Liver (tissue), 9 donors: Measurements from ENCODE around the gene IMPDH2. TPM values are rescaled to one million over a fixed set of nuclear protein-coding genes. Genes with fewer than 3 reads are reported as not detected.

Experiments
- DNase-seq: peaks from one replicate; pipeline ENCODE4 v3.0.0-alpha.2; 2017; ENCODE audit warnings: low spot score
- H3K27ac ChIP-seq, 2 donors: one replicate each; pipeline ENCODE4 v1.7.0; 2013; ENCODE audit warnings: inconsistent platforms in 2 of 2, low read length in 2 of 2, control low read depth in 1 of 2, low read depth in 1 of 2, mild to moderate bottlenecking in 1 of 2
- H3K27me3 ChIP-seq, 4 donors: one replicate each; pipeline versions ENCODE4 v1.6.1 to v1.7.0; 2013; ENCODE audit warnings: low read length in 3 of 4, inconsistent platforms in 1 of 4, mild to moderate bottlenecking in 1 of 4, moderate library complexity in 1 of 4; ENCODE audit not compliant: control insufficient read depth in 4 of 4, insufficient read depth in 4 of 4
- H3K36me3 ChIP-seq, 4 donors: one replicate each; pipeline versions ENCODE4 v1.6.1 to v1.7.0; 2013; ENCODE audit warnings: low read length in 3 of 4, mild to moderate bottlenecking in 3 of 4, low read depth in 1 of 4, moderate library complexity in 1 of 4; ENCODE audit not compliant: control insufficient read depth in 4 of 4, insufficient read depth in 3 of 4
- H3K4me1 ChIP-seq, 4 donors: one replicate each; pipeline versions ENCODE4 v1.6.1 to v1.7.0; 2013; ENCODE audit warnings: low read length in 3 of 4, mild to moderate bottlenecking in 3 of 4, moderate library complexity in 1 of 4; ENCODE audit not compliant: control insufficient read depth in 4 of 4, insufficient read depth in 4 of 4
- H3K4me3 ChIP-seq, 3 donors: one replicate each; pipeline versions ENCODE4 v1.6.1 to v1.7.0; 2013; ENCODE audit warnings: low read length in 3 of 3, control low read depth in 1 of 3, low read depth in 1 of 3, mild to moderate bottlenecking in 1 of 3
- H3K9ac ChIP-seq, 2 donors: one replicate each; pipeline ENCODE4 v1.7.0; 2013; ENCODE audit warnings: low read length in 2 of 2, mild to moderate bottlenecking in 2 of 2, moderate library complexity in 2 of 2, control low read depth in 1 of 2, low read depth in 1 of 2
- H3K9me3 ChIP-seq, 4 donors: one replicate each; pipeline versions ENCODE4 v1.6.1 to v1.7.0; 2013; ENCODE audit warnings: low read length in 3 of 4; ENCODE audit not compliant: control insufficient read depth in 4 of 4
- ATF3 ChIP-seq: IDR thresholded peaks from 2 replicates; pipeline ENCODE4 v1.6.1; 2016; ENCODE audit warnings: antibody characterized with exemption
- CTCF ChIP-seq: fragments of 150-350 bp; IDR thresholded peaks from 2 replicates; pipeline ENCODE4 v1.5.1; 2017; ENCODE audit warnings: improper control_type of control experiment, low read depth, low read length; ENCODE audit not compliant: missing input control
- EGR1 ChIP-seq, 2 donors: IDR thresholded peaks; 2 replicates each; pipeline ENCODE4 v1.6.1; 2016 to 2018; ENCODE audit warnings: antibody characterized with exemption in 2 of 2, low read depth in 2 of 2
- FOXA1 ChIP-seq: IDR thresholded peaks from 2 replicates; pipeline ENCODE4 v1.6.1; 2016; ENCODE audit warnings: antibody characterized with exemption
- FOXA2 ChIP-seq: IDR thresholded peaks from 2 replicates; pipeline ENCODE4 v1.6.1; 2016; ENCODE audit warnings: antibody characterized with exemption
- GABPA ChIP-seq, 2 donors: IDR thresholded peaks in 1 of 2; conservative IDR thresholded peaks in 1 of 2; 2 replicates each; pipeline ENCODE4 v1.6.1; 2016; ENCODE audit warnings: antibody characterized with exemption in 2 of 2, mild to moderate bottlenecking in 1 of 2, moderate library complexity in 1 of 2
- HNF4A ChIP-seq, 2 donors: conservative IDR thresholded peaks; 2 replicates each; pipeline ENCODE4 v1.6.1; 2016; ENCODE audit warnings: antibody characterized with exemption in 2 of 2, mild to moderate bottlenecking in 2 of 2
- HNF4G ChIP-seq: IDR thresholded peaks from 2 replicates; pipeline ENCODE4 v1.6.1; 2016; ENCODE audit warnings: antibody characterized with exemption
- JUND ChIP-seq, 2 donors: IDR thresholded peaks; 2 replicates each; pipeline ENCODE4 v1.6.1; 2016; ENCODE audit warnings: antibody characterized with exemption in 2 of 2
- MAX ChIP-seq: IDR thresholded peaks from 2 replicates; pipeline ENCODE4 v1.6.1; 2016; ENCODE audit warnings: antibody characterized with exemption
- NR2F2 ChIP-seq: IDR thresholded peaks from 2 replicates; pipeline ENCODE4 v1.6.1; 2016; ENCODE audit warnings: antibody characterized with exemption
- RAD21 ChIP-seq, 2 donors: IDR thresholded peaks; 2 replicates each; pipeline ENCODE4 v1.6.1; 2016; ENCODE audit warnings: antibody characterized with exemption in 2 of 2, mild to moderate bottlenecking in 2 of 2
- REST ChIP-seq: IDR thresholded peaks from 2 replicates; pipeline ENCODE4 v1.6.1; 2016; ENCODE audit warnings: antibody characterized with exemption, mild to moderate bottlenecking
- RXRA ChIP-seq, 2 donors: IDR thresholded peaks; 2 replicates each; pipeline ENCODE4 v1.6.1; 2017 to 2018; ENCODE audit warnings: antibody characterized with exemption in 2 of 2, mild to moderate bottlenecking in 1 of 2
- SP1 ChIP-seq: IDR thresholded peaks from 2 replicates; pipeline ENCODE4 v1.6.1; 2018; ENCODE audit warnings: antibody characterized with exemption, mild to moderate bottlenecking
- TAF1 ChIP-seq: conservative IDR thresholded peaks from 2 replicates; pipeline ENCODE4 v1.6.1; 2016; ENCODE audit warnings: antibody characterized with exemption, mild to moderate bottlenecking
- YY1 ChIP-seq: IDR thresholded peaks from 2 replicates; pipeline ENCODE4 v1.6.1; 2016; ENCODE audit warnings: antibody characterized with exemption, mild to moderate bottlenecking
- ZBTB33 ChIP-seq: IDR thresholded peaks from 2 replicates; pipeline ENCODE4 v1.6.1; 2016; ENCODE audit warnings: antibody characterized with exemption
- WGBS: extraction: QIAGEN DNeasy Blood & Tissue Kit; methylation state at CpG from one replicate; pipeline ENCODE4 v1.1.7; 2013; 5-methylcytosine and 5-hydroxymethylcytosine counted together
- polyA plus RNA-seq, 2 donors: library from polyadenylated mRNA; stranded (reverse) in 1 of 2; unstranded in 1 of 2; fragments of 200-250 nt in 1 of 2; fragments of >200 nt in 1 of 2; fragmentation: Nextera tagmentation in 1 of 2; extraction: Ambion mirVana in 1 of 2; gene quantifications; one replicate each; pipeline versions ENCODE4 v1.2.1 to v1.2.3, GENCODE V29; 2013 to 2015
- total RNA-seq, 2 donors: library from RNA; depleted of rRNA; stranded (reverse); fragments of >200 nt; gene quantifications; one replicate each; pipeline ENCODE4 v1.2.3, GENCODE V29; 2014
- donor health status: healthy.
- donor health status: healthy.
- donor health status: healthy.
- donor health status: healthy.
- donor health status: healthy.

The IMPDH2 gene
- total and polyA plus RNA-seq, 4 donors: 20.9 to 182 (median 39.7) TPM

GRCh38 chr3:49053543-49053942, 24.3 kb upstream of the IMPDH2 start:
- 91% methylated on average over 1 of the region's 1 CpG for WGBS
- H3K27me3 ChIP-seq: no peaks in the 10 kb centered on the region
- peaks cover 15 to 36% (median 32%) of the 10 kb centered on the region in 4 donors for H3K36me3 ChIP-seq
- no peaks in the 10 kb centered on the region for H3K9me3 ChIP-seq
- no peak overlapping the region for H3K4me3 ChIP-seq
- TF ChIP-seq ATF3: no peak
- no peak for DNase-seq
- no peak overlapping the region for H3K27ac ChIP-seq
- no peak overlapping the region for H3K9ac ChIP-seq
- no peaks in the 10 kb centered on the region for H3K4me1 ChIP-seq

GRCh38 chr3:49035281-49035680, 6.1 kb upstream of the IMPDH2 start:
- H3K4me3 ChIP-seq: no peak overlapping the region
- no peak overlapping the region for H3K27ac ChIP-seq
- WGBS: 95% methylated on average over 3 of the region's 3 CpGs
- no peaks in the 10 kb centered on the region for H3K9me3 ChIP-seq
- peaks cover 9 to 43% (median 35%) of the 10 kb centered on the region in 4 donors for H3K36me3 ChIP-seq
- no peak overlapping the region for H3K9ac ChIP-seq
- no peak for DNase-seq
- no peaks in the 10 kb centered on the region for H3K27me3 ChIP-seq
- H3K4me1 ChIP-seq: no peaks in the 10 kb centered on the region
- TF ChIP-seq NR2F2 (no peak), YY1 (no peak), MAX (no peak), FOXA2 (no peak), TAF1 (no peak), GABPA (IDR thresholded peaks at IDR 0.05 in 1 of 2, conservative IDR thresholded peaks at IDR 0.05 in 1 of 2) (no peak), FOXA1 (no peak), JUND (IDR thresholded peaks at IDR 0.05) (no peak), EGR1 (IDR thresholded peaks at IDR 0.05; ENCODE audit: low read depth in 2 of 2) (no peak), ATF3 (no peak), HNF4A (conservative IDR thresholded peaks at IDR 0.05) (no peak), RAD21 (IDR thresholded peaks at IDR 0.05) (no peak), CTCF (no peak), RXRA (IDR thresholded peaks at IDR 0.05) (no peak)

GRCh38 chr3:49034650-49035049, 5.5 kb upstream of the IMPDH2 start:
- Histone ChIP-seq H3K27me3 (no peaks in the 10 kb centered on the region), H3K36me3 (peaks cover 9 to 38% (median 32%) of the 10 kb centered on the region in 4 donors), H3K4me3 (no peak overlapping the region), H3K9me3 (no peaks in the 10 kb centered on the region), H3K27ac (no peak overlapping the region), H3K4me1 (no peaks in the 10 kb centered on the region), H3K9ac (no peak overlapping the region)
- DNase-seq: no peak
- 90% methylated on average over 2 of the region's 2 CpGs for WGBS
- TF ChIP-seq HNF4G (no peak), NR2F2 (no peak), CTCF (no peak), FOXA2 (no peak), ZBTB33 (no peak), JUND (IDR thresholded peaks at IDR 0.05) (no peak), SP1 (no peak), REST (no peak), RAD21 (IDR thresholded peaks at IDR 0.05) (no peak), FOXA1 (no peak), TAF1 (no peak), HNF4A (conservative IDR thresholded peaks at IDR 0.05) (no peak), EGR1 (IDR thresholded peaks at IDR 0.05; ENCODE audit: low read depth in 2 of 2) (no peak)
